Measurements from ENCODE around the gene DMAC2L. TPM values are rescaled to one million over a fixed set of nuclear protein-coding genes. Genes with fewer than 3 reads are reported as not detected.
"Not testable (repeated sequence)": the region's sequence is repeated elsewhere in the genome, so short reads cannot be mapped to it uniquely, and the experiment has no call there.

Gene DMAC2L
- total RNA-seq, 1 experiment from 2014 or later, result 14.0 TPM

GRCh38 chr14:50314098-50314497 lies 2.0 kb downstream of the DMAC2L start:
- CTCF ChIA-PET; DNase-seq (ENCODE audit: low spot score); H3K27ac Mint-ChIP-seq; POLR2A ChIA-PET; H3K27me3 Mint-ChIP-seq (ENCODE audit: low read depth); ATAC-seq: not testable (repeated sequence)
- peaks cover 20% of the 10 kb centered on the region for H3K4me1 Mint-ChIP-seq
- peak overlapping the region; percentile 86 for H3K4me3 Mint-ChIP-seq
- peaks cover 19% of the 10 kb centered on the region for H3K9me3 Mint-ChIP-seq
- H3K36me3 Mint-ChIP-seq, result peaks cover 31% of the 10 kb centered on the region

GRCh38 chr14:50318031-50318626 lies 6.0 kb downstream of the DMAC2L start:
- Mint-ChIP-seq H3K27me3 (ENCODE audit: low read depth) (peaks cover 6% of the 10 kb centered on the region; the same call in 1 of the 2 replicates), H3K36me3 (peaks cover 28% of the 10 kb centered on the region), H3K4me3 (no peak overlapping the region), H3K27ac (no peak overlapping the region), H3K9me3 (peaks cover 19% of the 10 kb centered on the region), H3K4me1 (peaks cover 8% of the 10 kb centered on the region)
- CTCF ChIA-PET, result interaction anchor here (0.6 to 2.0 kb wide), 25 partner anchors 10 to 458 kb away, joined by 3 to 17 read pairs (median 4); partner anchors contain the start of genes CDKL1 and MAP4K5
- no peak for DNase-seq (ENCODE audit: low spot score)
- POLR2A ChIA-PET, result no interaction called here
- no peak; the same call in 1 of the 2 replicates for ATAC-seq
- TF ChIP-seq CTCF (IDR thresholded peaks at IDR 0.05) (peak; percentile 53), EMX1 (CRISPR knock-in tag; IDR thresholded peaks at IDR 0.05) (no peak)

- ChIA-PET CTCF (interaction anchor here (0.6 to 2.2 kb wide), 3 partner anchors 13 to 307 kb away, joined by 3 to 11 read pairs (median 4); no protein-coding TSS in a partner anchor), POLR2A (no interaction called here)
- peaks cover 9% of the 10 kb centered on the region for H3K9me3 Mint-ChIP-seq
- DNase-seq (ENCODE audit: low spot score) (no peak), ATAC-seq (no peak)
- no peak overlapping the region for H3K4me3 Mint-ChIP-seq
- TF ChIP-seq HMGA2 (CRISPR knock-in tag; IDR thresholded peaks at IDR 0.05), result no peak
- TF ChIP-seq ATF2 (CRISPR knock-in tag; IDR thresholded peaks at IDR 0.05; ENCODE audit: borderline replicate concordance, low read depth), result no peak
- no peak for TF ChIP-seq ZNF232 (CRISPR knock-in tag; IDR thresholded peaks at IDR 0.05)
- TF ChIP-seq KAT7 (CRISPR knock-in tag; IDR thresholded peaks at IDR 0.05; ENCODE audit: borderline replicate concordance), result no peak
- no peak for TF ChIP-seq ZNF317 (CRISPR knock-in tag; IDR thresholded peaks at IDR 0.05; ENCODE audit: borderline replicate concordance, low read depth)
- no peak for TF ChIP-seq ATF6 (CRISPR knock-in tag; IDR thresholded peaks at IDR 0.05)
- no peak for TF ChIP-seq ELF4 (CRISPR knock-in tag; IDR thresholded peaks at IDR 0.05; ENCODE audit: low read depth)
- TF ChIP-seq JUN (CRISPR knock-in tag; IDR thresholded peaks at IDR 0.05), result no peak
- no peak for TF ChIP-seq ZNF396 (CRISPR knock-in tag; IDR thresholded peaks at IDR 0.05; ENCODE audit: borderline replicate concordance)
- no peak for TF ChIP-seq ZBTB43 (CRISPR knock-in tag; IDR thresholded peaks at IDR 0.05)
- no peak for TF ChIP-seq FOXJ3 (CRISPR knock-in tag; IDR thresholded peaks at IDR 0.05; ENCODE audit: borderline replicate concordance)
- H3K36me3 Mint-ChIP-seq, result peaks cover 24% of the 10 kb centered on the region
- no peak overlapping the region for H3K27ac Mint-ChIP-seq
- H3K4me1 Mint-ChIP-seq, result 0 out of 2 replicates have a peak, but pooled peaks cover 3% of the 10 kb centered on the region
- H3K27me3 Mint-ChIP-seq (ENCODE audit: low read depth), result peaks cover 1% of the 10 kb centered on the region; the same call in 1 of the 2 replicates
Measured at GRCh38 chr14:50319293-50319692, 7.2 kb downstream of the DMAC2L start.
